Measurements from ENCODE around the gene RNF152. TPM values are rescaled to one million over a fixed set of nuclear protein-coding genes. Genes with fewer than 3 reads are reported as not detected.

Gene RNF152
- total RNA-seq, 2 donors from 2014 or later, result 7.7 to 11.3 TPM

- Histone ChIP-seq H3K27ac (no peak overlapping the region), H3K27me3 (no peaks in the 10 kb centered on the region), H3K4me3 (no peak overlapping the region), H3K4me1 (no peaks in the 10 kb centered on the region), H3K36me3 (no peaks in the 10 kb centered on the region), H3K9me3 (no peaks in the 10 kb centered on the region)
- DNase-seq (ENCODE audit: low spot score), result no peak
- TF ChIP-seq, protein P1, sequence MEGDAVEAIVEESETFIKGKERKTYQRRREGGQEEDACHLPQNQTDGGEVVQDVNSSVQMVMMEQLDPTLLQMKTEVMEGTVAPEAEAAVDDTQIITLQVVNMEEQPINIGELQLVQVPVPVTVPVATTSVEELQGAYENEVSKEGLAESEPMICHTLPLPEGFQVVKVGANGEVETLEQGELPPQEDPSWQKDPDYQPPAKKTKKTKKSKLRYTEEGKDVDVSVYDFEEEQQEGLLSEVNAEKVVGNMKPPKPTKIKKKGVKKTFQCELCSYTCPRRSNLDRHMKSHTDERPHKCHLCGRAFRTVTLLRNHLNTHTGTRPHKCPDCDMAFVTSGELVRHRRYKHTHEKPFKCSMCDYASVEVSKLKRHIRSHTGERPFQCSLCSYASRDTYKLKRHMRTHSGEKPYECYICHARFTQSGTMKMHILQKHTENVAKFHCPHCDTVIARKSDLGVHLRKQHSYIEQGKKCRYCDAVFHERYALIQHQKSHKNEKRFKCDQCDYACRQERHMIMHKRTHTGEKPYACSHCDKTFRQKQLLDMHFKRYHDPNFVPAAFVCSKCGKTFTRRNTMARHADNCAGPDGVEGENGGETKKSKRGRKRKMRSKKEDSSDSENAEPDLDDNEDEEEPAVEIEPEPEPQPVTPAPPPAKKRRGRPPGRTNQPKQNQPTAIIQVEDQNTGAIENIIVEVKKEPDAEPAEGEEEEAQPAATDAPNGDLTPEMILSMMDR (IDR thresholded peaks at IDR 0.05), result no peak
Observed at GRCh38 chr18:61917818-61918217, 25.0 kb upstream of the RNF152 start.

GRCh38 chr18:61912476-61912875, 19.7 kb upstream of the RNF152 start:
- DNase-seq (ENCODE audit: low spot score), result no peak
- no peak overlapping the region for H3K4me3 ChIP-seq
- no peaks in the 10 kb centered on the region for H3K36me3 ChIP-seq
- H3K27ac ChIP-seq, result no peak overlapping the region
- TF ChIP-seq, protein P1 (IDR thresholded peaks at IDR 0.05), result no peak
- no peaks in the 10 kb centered on the region for H3K4me1 ChIP-seq
- H3K27me3 ChIP-seq, result no peaks in the 10 kb centered on the region
- H3K9me3 ChIP-seq, result no peaks in the 10 kb centered on the region

DNA sequence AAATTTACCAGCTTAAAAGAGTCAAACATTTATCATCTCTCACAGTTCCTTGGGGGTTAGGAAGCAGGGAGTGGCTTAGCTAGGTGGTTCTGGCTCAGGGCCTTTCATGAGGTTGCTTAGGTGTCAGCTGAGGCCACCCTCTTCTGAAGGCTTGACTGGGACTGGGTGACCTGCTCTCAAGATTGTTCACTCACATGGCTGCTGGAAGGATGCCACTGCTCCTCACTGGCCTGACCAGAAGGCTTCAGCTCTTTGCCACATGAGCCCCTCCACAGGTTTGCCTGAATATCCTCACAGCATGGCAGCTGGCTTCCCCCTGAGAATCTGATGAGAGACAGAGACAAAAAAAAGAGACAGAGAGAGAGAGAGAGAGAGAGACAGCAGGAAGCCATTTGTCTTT, 17.3 kb upstream of the RNF152 start:
- H3K27me3 ChIP-seq, result no peaks in the 10 kb centered on the region
- no peak overlapping the region for H3K27ac ChIP-seq
- TF ChIP-seq, protein P1 (IDR thresholded peaks at IDR 0.05), result no peak
- no peaks in the 10 kb centered on the region for H3K9me3 ChIP-seq
- no peak overlapping the region for H3K4me3 ChIP-seq
- DNase-seq (ENCODE audit: low spot score), result no peak
- no peaks in the 10 kb centered on the region for H3K36me3 ChIP-seq
- H3K4me1 ChIP-seq, result no peaks in the 10 kb centered on the region

DNA sequence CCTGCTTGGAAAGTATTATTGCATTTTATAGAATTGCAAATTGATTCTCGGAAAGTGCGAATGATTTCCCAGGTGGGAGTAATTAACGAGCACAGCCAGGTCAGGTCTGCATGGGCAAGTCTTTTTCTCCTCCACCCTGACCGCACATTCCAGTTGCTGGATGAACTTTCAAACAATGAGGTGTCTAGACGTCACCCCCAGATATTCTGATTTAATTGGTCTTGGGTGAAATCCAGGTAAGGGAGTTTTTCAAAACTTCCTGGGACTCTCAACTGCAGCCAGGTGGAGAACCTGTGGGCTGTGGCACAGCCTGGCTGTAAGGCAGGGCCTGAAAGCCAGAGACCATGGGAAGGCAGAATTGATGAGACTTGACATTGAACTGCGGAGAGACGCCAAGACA, 15.9 kb upstream of the RNF152 start:
- TF ChIP-seq, protein P1 (IDR thresholded peaks at IDR 0.05), result no peak
- no peaks in the 10 kb centered on the region for H3K9me3 ChIP-seq
- no peaks in the 10 kb centered on the region for H3K36me3 ChIP-seq
- no peak overlapping the region for H3K4me3 ChIP-seq
- H3K27me3 ChIP-seq, result no peaks in the 10 kb centered on the region
- no peaks in the 10 kb centered on the region for H3K4me1 ChIP-seq
- no peak for DNase-seq (ENCODE audit: low spot score)
- no peak overlapping the region for H3K27ac ChIP-seq

- no peaks in the 10 kb centered on the region for H3K4me1 ChIP-seq
- no peaks in the 10 kb centered on the region for H3K27me3 ChIP-seq
- H3K27ac ChIP-seq, result no peak overlapping the region
- H3K4me3 ChIP-seq, result no peak overlapping the region
- no peaks in the 10 kb centered on the region for H3K36me3 ChIP-seq
- TF ChIP-seq, protein P1 (IDR thresholded peaks at IDR 0.05), result peak; percentile 87 to 94
- no peak for DNase-seq (ENCODE audit: low spot score)
- no peaks in the 10 kb centered on the region for H3K9me3 ChIP-seq
Observed at GRCh38 chr18:61901323-61901986, 8.6 kb upstream of the RNF152 start.

All from right atrium auricular region (tissue), 2 donors.